Stimulated activated effector memory CD8-positive, alpha-beta T cell treated with anti-CD3 and anti-CD28 coated beads, Interleukin-12 subunit alpha, Interleukin-12 subunit beta, amount 100 ng/mL, for 72 hours (primary cell): Measurements from ENCODE around the gene TRAF1.

Experiments used
- ATAC-seq: fragments of 150-1000 bp; cut with Tn5 transposase; 2 replicates; pipeline ENCODE4 v1.10.0; 2021
- DNase-seq, 2 donors: peaks; one replicate each; pipeline ENCODE4 v3.0.0; 2021 to 2022; ENCODE audit warnings: low spot score in 2 of 2
- H3K27ac Mint-ChIP-seq: one replicate; pipeline ENCODE4 v1.8.0; 2022; ENCODE audit warnings: mild to moderate bottlenecking, mixed read lengths
- H3K36me3 Mint-ChIP-seq: one replicate; pipeline ENCODE4 v1.8.0; 2022; ENCODE audit warnings: mild to moderate bottlenecking, mixed read lengths
- H3K4me1 Mint-ChIP-seq: one replicate; pipeline ENCODE4 v1.8.0; 2022; ENCODE audit warnings: mixed read lengths
- H3K4me3 Mint-ChIP-seq: one replicate; pipeline ENCODE4 v1.8.0; 2022; ENCODE audit warnings: mild to moderate bottlenecking, mixed read lengths
- H3K9me3 Mint-ChIP-seq: one replicate; pipeline ENCODE4 v1.8.0; 2022; ENCODE audit warnings: mixed read lengths

TRAF1 gene

DNA sequence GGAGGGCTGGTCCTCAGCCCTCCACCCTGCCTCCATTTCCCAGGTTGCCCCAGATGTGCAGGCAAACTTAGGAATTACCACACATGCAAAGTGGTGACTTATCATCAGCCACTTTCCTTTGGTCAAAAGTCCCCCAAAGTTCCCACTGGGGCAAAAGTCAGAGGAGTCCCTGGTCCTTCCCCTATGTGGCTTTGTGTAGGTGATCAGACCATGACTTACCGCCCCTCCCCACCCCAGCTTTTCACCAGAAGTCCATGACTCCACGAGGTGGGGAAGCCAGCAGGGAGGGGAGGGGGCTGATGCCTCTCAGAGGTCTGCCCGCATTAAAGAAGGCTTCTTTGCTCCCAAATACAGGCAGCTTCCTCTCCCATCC lies 5.8 kb downstream of the TRAF1 start:
- peak overlapping the region; percentile 100 for H3K27ac Mint-ChIP-seq
- peaks cover 79% of the 10 kb centered on the region for H3K4me1 Mint-ChIP-seq

GRCh38 chr9:120919843-120920805 lies 6.5 kb downstream of the TRAF1 start:
- peak overlapping the region; percentile 87 for H3K4me3 Mint-ChIP-seq
- H3K27ac Mint-ChIP-seq, result peak overlapping the region; percentile 100
- no peak for ATAC-seq
- peaks cover 100% of the 10 kb centered on the region for H3K36me3 Mint-ChIP-seq
- H3K4me1 Mint-ChIP-seq, result peaks cover 80% of the 10 kb centered on the region
- no peaks in the 10 kb centered on the region for H3K9me3 Mint-ChIP-seq
- no peak for DNase-seq

More for the DNA sequence above, 5.8 kb downstream of the TRAF1 start:
- Mint-ChIP-seq H3K36me3 (peaks cover 100% of the 10 kb centered on the region), H3K4me3 (peak overlapping the region; percentile 87), H3K9me3 (no peaks in the 10 kb centered on the region)
- DNase-seq, result no peak
- peak; percentile 4 for ATAC-seq

GRCh38 chr9:120918931-120919842 lies 7.4 kb downstream of the TRAF1 start:
- Mint-ChIP-seq H3K4me1 (peaks cover 80% of the 10 kb centered on the region), H3K9me3 (no peaks in the 10 kb centered on the region), H3K4me3 (peak overlapping the region; percentile 87), H3K36me3 (peaks cover 100% of the 10 kb centered on the region), H3K27ac (peak overlapping the region; percentile 100)
- DNase-seq (no peak), ATAC-seq (peak; percentile 5)

DNA sequence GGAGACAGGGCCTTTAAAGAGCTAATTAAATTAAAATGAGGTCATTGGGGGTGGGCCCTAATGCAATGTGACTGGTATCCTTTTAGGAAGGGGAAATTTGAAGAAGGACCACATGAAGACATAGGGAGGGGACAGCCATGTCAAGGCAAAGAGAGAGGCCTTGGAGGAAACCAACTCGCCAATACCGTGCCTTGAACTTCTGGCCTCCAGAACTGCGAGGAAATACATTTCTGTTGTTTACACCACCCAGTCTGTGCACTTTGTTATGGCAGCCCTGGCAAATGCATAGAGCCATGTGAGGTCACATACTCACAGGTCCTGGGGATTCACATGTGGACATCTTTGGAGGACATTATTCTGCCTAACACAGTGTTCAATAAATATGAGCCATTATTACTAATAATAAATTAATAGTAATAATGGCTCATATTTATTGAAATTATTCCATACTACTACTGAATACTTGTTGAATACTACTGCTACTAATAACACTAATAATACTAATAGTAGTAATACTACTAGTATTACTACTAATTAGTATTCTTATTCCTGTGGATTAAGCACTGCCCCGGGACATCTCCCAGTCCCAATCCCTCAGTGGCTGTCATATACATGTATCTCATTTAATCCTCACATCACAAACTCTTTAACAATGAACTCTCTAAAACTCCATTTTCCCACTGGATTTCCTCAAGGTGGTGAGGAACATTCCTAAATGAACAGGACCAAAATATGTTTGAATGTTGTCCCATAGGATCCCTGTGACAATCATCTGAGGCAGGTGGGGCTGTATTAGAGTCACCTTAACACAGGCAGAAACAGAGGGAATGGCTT lies 8.4 kb downstream of the TRAF1 start:
- ATAC-seq, result no peak
- Mint-ChIP-seq H3K27ac (peak overlapping the region; percentile 100), H3K36me3 (peaks cover 100% of the 10 kb centered on the region), H3K4me3 (peak overlapping the region; percentile 87), H3K4me1 (peaks cover 81% of the 10 kb centered on the region), H3K9me3 (no peaks in the 10 kb centered on the region)
- no peak for DNase-seq

GRCh38 chr9:120916991-120917880 lies 9.4 kb downstream of the TRAF1 start:
- no peaks in the 10 kb centered on the region for H3K9me3 Mint-ChIP-seq
- DNase-seq (no peak), ATAC-seq (no peak)
- H3K4me1 Mint-ChIP-seq, result peaks cover 91% of the 10 kb centered on the region
- H3K27ac Mint-ChIP-seq, result peak overlapping the region; percentile 85
- H3K4me3 Mint-ChIP-seq, result peak overlapping the region; percentile 49
- peaks cover 100% of the 10 kb centered on the region for H3K36me3 Mint-ChIP-seq

DNA sequence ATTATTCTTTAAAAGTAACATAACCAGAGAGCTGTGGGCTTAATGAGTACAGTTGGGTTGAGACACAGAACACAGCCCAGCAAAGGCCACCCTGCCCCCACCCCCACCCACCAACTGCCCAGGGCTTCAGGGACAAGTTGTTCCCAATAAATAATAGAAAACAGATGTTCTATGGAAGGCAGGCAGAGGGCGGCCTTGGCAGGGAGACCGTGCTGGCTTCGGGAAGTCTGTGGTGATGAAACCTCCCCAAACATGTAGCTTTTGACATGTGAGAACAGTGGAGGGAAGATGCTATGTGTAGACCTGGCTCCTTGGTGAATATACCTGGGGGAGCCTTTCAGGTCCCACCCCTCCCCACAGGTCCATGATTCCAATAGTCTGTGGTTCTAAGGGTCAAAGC lies 10.0 kb downstream of the TRAF1 start:
- H3K4me1 Mint-ChIP-seq, result peaks cover 91% of the 10 kb centered on the region
- no peak for DNase-seq
- peak overlapping the region; percentile 85 for H3K27ac Mint-ChIP-seq

DNA sequence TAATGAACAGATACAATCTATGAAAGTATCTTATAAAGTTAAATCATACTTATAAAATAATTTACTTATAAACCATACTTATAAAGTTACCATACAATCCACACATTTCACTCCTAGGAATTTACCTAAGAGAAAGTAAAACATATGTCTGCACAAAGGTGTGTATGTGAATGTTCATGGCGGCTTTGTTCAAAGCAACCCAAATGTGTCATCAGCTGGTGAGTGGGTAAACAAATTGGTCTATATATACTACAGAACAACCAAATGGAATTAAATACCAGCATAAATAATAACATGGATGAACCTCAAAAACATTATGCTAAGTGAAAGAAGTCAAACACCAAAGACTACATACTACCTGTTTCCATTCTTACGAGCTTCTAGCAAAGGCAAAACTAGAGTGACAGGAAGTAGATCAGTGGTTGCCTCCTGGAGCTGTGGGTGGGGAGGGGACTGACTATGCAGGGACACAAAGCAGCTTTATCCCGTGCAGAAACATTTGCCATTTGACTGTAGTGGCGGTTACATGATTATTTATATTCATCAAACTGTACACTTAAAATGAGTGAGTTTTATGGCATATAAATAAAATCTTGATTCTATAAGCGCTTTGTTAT lies 10.6 kb downstream of the TRAF1 start:
- Mint-ChIP-seq H3K36me3 (peaks cover 100% of the 10 kb centered on the region), H3K4me3 (peak overlapping the region; percentile 49), H3K9me3 (no peaks in the 10 kb centered on the region), H3K27ac (peak overlapping the region; percentile 85), H3K4me1 (peaks cover 91% of the 10 kb centered on the region)
- DNase-seq, result no peak
- ATAC-seq, result peak; percentile 73

More for the DNA sequence above, 10.0 kb downstream of the TRAF1 start:
- peak overlapping the region; percentile 49 for H3K4me3 Mint-ChIP-seq
- no peaks in the 10 kb centered on the region for H3K9me3 Mint-ChIP-seq
- peaks cover 100% of the 10 kb centered on the region for H3K36me3 Mint-ChIP-seq
- no peak for ATAC-seq

- Mint-ChIP-seq H3K9me3 (no peaks in the 10 kb centered on the region), H3K4me3 (peak overlapping the region; percentile 11), H3K4me1 (peaks cover 91% of the 10 kb centered on the region), H3K36me3 (peaks cover 100% of the 10 kb centered on the region), H3K27ac (peak overlapping the region; percentile 64)
- no peak for DNase-seq
- no peak for ATAC-seq
Observed at GRCh38 chr9:120914953-120915352, 11.6 kb downstream of the TRAF1 start.

DNA sequence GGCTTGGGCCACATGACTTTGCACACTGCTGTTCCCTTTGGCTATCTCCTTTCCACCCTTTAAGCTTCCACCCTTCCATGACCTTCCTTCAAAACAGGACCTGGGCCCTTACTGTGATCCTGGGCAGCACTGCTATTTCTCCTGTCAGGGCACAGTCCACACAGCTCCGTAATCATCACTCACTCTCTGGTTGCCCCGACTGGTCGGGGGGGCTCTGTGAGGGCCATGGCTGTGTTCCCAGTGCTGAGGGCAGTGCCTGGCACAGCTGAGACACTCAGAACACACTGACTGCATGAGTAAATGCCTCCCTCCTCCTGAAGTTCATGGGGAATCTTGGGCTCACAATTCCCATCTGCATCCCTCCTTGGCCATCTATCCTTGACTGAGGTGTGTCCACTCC lies 12.2 kb downstream of the TRAF1 start:
- DNase-seq, result no peak
- Mint-ChIP-seq H3K9me3 (no peaks in the 10 kb centered on the region), H3K36me3 (peaks cover 100% of the 10 kb centered on the region), H3K4me1 (peaks cover 91% of the 10 kb centered on the region), H3K27ac (peak overlapping the region; percentile 64), H3K4me3 (peak overlapping the region; percentile 11)
- ATAC-seq, result no peak

- peak overlapping the region; percentile 39 for H3K4me3 Mint-ChIP-seq
- peaks cover 100% of the 10 kb centered on the region for H3K36me3 Mint-ChIP-seq
- ATAC-seq (peak; percentile 4), DNase-seq (no peak)
- peaks cover 91% of the 10 kb centered on the region for H3K4me1 Mint-ChIP-seq
- H3K27ac Mint-ChIP-seq, result peak overlapping the region; percentile 92
- H3K9me3 Mint-ChIP-seq, result no peaks in the 10 kb centered on the region
Observed at GRCh38 chr9:120913647-120914264, 12.8 kb downstream of the TRAF1 start.

DNA sequence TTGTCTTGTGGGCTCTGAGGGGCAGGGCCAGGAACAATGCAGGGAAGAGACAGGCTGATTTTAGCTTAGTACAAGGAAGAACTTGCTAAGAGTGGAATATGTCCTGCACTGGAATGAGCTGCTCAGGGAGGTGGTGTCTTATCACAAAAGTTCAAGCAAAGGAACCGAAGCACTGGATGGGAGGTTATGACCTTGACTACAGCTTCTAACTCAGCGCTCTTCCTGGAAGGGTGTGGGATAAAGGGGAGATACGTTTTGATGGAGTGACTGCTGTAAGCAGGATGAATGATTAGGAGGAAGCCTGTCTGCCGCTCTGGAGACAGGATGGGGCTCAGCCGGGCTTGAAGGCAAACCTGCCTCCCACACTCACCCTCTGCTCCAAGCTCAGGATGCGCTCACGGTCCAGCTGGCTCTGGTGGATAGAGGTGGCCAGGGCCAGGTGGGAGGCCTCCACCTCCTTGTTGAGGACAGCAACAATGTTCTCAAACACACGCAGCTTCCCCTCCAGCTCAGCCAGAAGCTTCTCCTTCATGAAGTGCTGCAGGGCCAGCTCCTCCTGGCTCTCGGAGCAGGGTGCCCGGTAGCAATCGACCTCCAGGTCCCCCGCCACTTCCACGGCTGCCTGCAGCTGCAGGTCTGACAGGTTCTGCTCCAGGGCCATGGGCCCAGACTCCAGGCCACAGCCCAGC lies 13.5 kb downstream of the TRAF1 start:
- Mint-ChIP-seq H3K4me1 (peaks cover 89% of the 10 kb centered on the region), H3K27ac (peak overlapping the region; percentile 92), H3K9me3 (no peaks in the 10 kb centered on the region), H3K36me3 (peaks cover 100% of the 10 kb centered on the region), H3K4me3 (peak overlapping the region; percentile 39)
- no peak for ATAC-seq
- DNase-seq, result no peak

- Mint-ChIP-seq H3K36me3 (peaks cover 100% of the 10 kb centered on the region), H3K4me1 (peaks cover 89% of the 10 kb centered on the region), H3K27ac (peak overlapping the region; percentile 92), H3K9me3 (no peaks in the 10 kb centered on the region), H3K4me3 (peak overlapping the region; percentile 39)
- ATAC-seq (no peak), DNase-seq (no peak)
Observed at GRCh38 chr9:120911295-120911837, 15.2 kb downstream of the TRAF1 start.
